HG02943 (cell line): ENCODE measurements around the gene GNAT2.

ENCODE experiments used
- ATAC-seq: cut with Tn5 transposase; IDR thresholded peaks from one replicate; pipeline ENCODE4 v1.9.1; 2021; ENCODE audit warnings: mild to moderate bottlenecking, low read depth, moderate library complexity; ENCODE audit not compliant: unreplicated experiment

Gene GNAT2

GRCh38 chr1:109567877-109568672 is 51.3 kb downstream of the GNAT2 start:
- ATAC-seq, result no peak

DNA sequence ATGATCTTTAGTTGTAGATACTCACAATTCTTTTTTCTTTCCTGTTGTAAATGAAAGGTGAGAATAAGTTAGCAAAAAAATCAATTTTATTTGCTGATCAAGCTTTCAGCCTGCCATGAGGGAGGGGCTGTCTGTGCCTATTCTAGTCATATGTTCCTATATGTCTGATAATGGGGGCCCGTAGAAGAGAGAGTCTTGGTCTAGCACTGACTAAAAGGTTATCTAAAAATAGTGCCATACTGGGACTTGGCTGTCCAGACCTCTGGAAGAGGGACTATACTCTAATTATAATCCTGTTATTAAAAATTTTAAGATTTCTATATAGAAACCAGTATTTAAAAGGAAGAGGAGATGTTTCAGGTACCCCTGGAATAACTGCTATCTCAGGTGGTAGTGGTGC is 52.4 kb downstream of the GNAT2 start:
- no peak for ATAC-seq

DNA sequence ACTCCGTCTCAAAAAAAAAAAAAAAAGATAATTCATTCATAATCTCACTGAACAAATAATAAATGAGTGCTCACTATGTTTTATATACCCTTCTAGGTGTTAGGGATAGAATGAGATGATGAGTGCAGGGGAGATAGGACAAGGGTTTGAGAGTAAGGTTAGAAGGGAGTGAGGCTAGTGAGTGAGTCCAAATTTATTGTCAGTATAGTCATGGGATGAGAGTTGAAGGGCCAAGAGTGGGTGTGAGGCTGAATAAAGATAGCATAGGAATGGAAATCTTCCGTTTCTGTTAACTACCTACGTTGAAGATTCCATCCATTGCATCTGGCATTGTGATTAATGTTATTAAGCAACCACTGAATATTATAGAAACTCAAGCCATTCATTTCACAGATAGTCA is 54.2 kb downstream of the GNAT2 start:
- ATAC-seq, result no peak

- ATAC-seq, result no peak
Observed at GRCh38 chr1:109564194-109564878, 55.1 kb downstream of the GNAT2 start.

GRCh38 chr1:109559995-109560394 is 59.4 kb downstream of the GNAT2 start:
- no peak for ATAC-seq

DNA sequence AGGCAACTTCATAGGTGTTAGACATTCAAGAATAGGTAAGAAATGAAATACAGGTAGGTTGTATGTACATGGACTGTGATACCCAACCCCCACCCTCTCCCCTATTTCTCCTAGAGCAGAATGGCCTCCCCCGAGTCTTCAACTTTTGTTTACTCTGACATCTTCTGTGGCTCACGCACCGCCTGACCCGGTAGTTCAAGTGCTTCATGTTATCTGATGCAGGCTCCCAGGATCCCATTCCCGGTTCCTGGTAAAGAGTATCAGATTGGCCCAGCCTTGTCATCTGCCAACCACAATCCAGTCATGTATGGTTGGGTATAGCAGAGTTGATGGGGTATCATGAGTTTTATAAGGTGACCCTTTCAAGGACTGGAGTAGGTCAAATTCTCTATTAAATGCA is 61.9 kb downstream of the GNAT2 start:
- no peak for ATAC-seq

DNA sequence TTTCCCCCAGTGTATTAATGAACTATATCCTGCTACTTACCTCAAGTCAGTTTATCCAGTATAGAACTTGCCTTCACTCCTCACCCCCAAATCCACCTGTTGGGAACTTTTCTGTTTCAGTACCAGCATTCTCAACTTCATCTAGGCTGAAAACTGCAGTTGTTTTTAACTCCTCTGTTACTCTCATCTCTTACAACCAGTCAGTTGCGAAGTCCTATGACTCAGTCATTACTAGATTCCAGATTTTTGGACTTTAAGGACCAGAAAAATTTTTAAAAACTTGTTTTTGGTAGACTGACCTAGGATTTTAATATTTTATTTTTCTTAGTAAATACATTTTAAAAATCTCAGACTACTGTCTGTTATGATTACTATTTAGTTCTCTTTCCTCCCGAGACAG is 62.9 kb downstream of the GNAT2 start:
- ATAC-seq, result no peak
